HEK293T (cell line): ENCODE results near the gene CELF2.

ENCODE experiments used
- CTCF ChIA-PET: fragments of 350-600 bp; formaldehyde crosslinking; extraction: SDS; loops from one replicate; lab custom pipeline; 2021; ENCODE audit warnings: antibody characterized with exemption, inconsistent platforms; lab: Yijun Ruan, JAX
- POLR2A ChIA-PET: fragments of 350-600 bp; formaldehyde crosslinking; extraction: SDS; loops from one replicate; lab custom pipeline; 2020; ENCODE audit warnings: antibody characterized with exemption, inconsistent platforms; lab: Yijun Ruan, JAX
- DNase-seq: peaks from one replicate; pipeline ENCODE4 v3.0.0; 2012; ENCODE audit warnings: mixed read lengths; ENCODE audit errors: extremely low spot score
- ARNT ChIP-seq: fragments of 450-650 bp; IDR thresholded peaks from 2 replicates; pipeline ENCODE4 v1.6.1; 2017; ENCODE audit warnings: mild to moderate bottlenecking
- BHLHE40 ChIP-seq: fragments of 450-650 bp; IDR thresholded peaks from 2 replicates; pipeline ENCODE4 v1.6.1; 2016; ENCODE audit warnings: mild to moderate bottlenecking, moderate library complexity, borderline replicate concordance
- CTBP1 ChIP-seq: fragments of 450-650 bp; IDR thresholded peaks from 2 replicates; pipeline ENCODE4 v1.6.1; 2016; ENCODE audit warnings: borderline replicate concordance
- ELF4 ChIP-seq: fragments of 450-650 bp; IDR thresholded peaks from 2 replicates; pipeline ENCODE4 v1.6.1; 2017; ENCODE audit warnings: antibody characterized with exemption
- FOXA1 ChIP-seq: fragments of 450-650 bp; IDR thresholded peaks from 2 replicates; pipeline ENCODE4 v1.6.1; 2016; ENCODE audit warnings: mild to moderate bottlenecking
- FOXK2 ChIP-seq: fragments of 450-650 bp; IDR thresholded peaks from 2 replicates; pipeline ENCODE4 v1.6.1; 2016; ENCODE audit warnings: mild to moderate bottlenecking
- FOXM1 ChIP-seq: fragments of 450-650 bp; IDR thresholded peaks from 2 replicates; pipeline ENCODE4 v1.6.1; 2017; ENCODE audit warnings: mild to moderate bottlenecking, borderline replicate concordance
- HDGF ChIP-seq: fragments of 450-650 bp; IDR thresholded peaks from 2 replicates; pipeline ENCODE4 v1.6.1; 2017; ENCODE audit warnings: antibody characterized with exemption, borderline replicate concordance
- L3MBTL2 ChIP-seq: fragments of 450-650 bp; conservative IDR thresholded peaks from 2 replicates; pipeline ENCODE4 v1.6.1; 2016; ENCODE audit warnings: mild to moderate bottlenecking
- LEF1 ChIP-seq: fragments of 450-650 bp; IDR thresholded peaks from 2 replicates; pipeline ENCODE4 v1.6.1; 2017; ENCODE audit warnings: mild to moderate bottlenecking, borderline replicate concordance
- NFRKB ChIP-seq: fragments of 450-650 bp; IDR thresholded peaks from 2 replicates; pipeline ENCODE4 v1.6.1; 2016; ENCODE audit warnings: mild to moderate bottlenecking, moderate library complexity
- PKNOX1 ChIP-seq: fragments of 450-650 bp; IDR thresholded peaks from 2 replicates; pipeline ENCODE4 v1.6.1; 2016
- SP1 ChIP-seq: fragments of 450-650 bp; IDR thresholded peaks from 2 replicates; pipeline ENCODE4 v1.6.1; 2017
- SUZ12 ChIP-seq: fragments of 450-650 bp; IDR thresholded peaks from 2 replicates; pipeline ENCODE4 v1.6.1; 2016; ENCODE audit warnings: mild to moderate bottlenecking
- TARDBP ChIP-seq: fragments of 450-650 bp; IDR thresholded peaks from 2 replicates; pipeline ENCODE4 v1.6.1; 2016
- ZNF384 ChIP-seq: fragments of 450-650 bp; IDR thresholded peaks from 2 replicates; pipeline ENCODE4 v1.6.1; 2016

The CELF2 gene

DNA sequence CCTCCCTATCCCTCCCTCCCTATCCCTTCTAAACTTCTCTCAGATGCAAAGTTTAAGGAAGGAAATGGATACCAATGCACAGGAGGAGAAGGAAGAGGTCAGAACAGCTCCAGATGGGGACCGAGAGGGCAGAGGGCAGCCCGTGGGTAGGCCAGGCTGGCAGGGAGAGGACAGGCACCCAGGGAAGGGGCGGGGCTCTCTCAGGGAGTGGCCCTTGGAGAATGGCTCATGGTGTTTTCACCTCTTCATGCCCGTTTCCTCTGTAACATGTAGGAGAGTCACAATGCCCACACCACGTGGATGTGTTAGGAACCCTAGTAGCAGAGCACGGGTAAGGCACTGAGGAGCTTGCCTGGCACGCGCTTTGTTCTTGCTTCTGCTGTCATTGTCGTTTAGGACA lies 264.5 kb downstream of the CELF2 start:
- TF ChIP-seq FOXK2, result no peak
- TF ChIP-seq SUZ12, result no peak
- TF ChIP-seq LEF1, result no peak
- no peak for DNase-seq
- ChIA-PET POLR2A (no interaction called here), CTCF (no interaction called here)

- no peak for TF ChIP-seq ARNT
- no peak for TF ChIP-seq PKNOX1
- TF ChIP-seq HDGF, result no peak
- TF ChIP-seq SP1, result no peak
- ChIA-PET CTCF (no interaction called here), POLR2A (no interaction called here)
- DNase-seq, result no peak
Observed at GRCh38 chr10:11282661-11283060, 265.0 kb downstream of the CELF2 start.

GRCh38 chr10:11284291-11285085 lies 266.8 kb downstream of the CELF2 start:
- DNase-seq, result no peak
- POLR2A ChIA-PET, result no interaction called here
- no peak for TF ChIP-seq FOXA1
- no peak for TF ChIP-seq ARNT
- TF ChIP-seq NFRKB, result no peak
- TF ChIP-seq L3MBTL2, result no peak
- no peak for TF ChIP-seq ZNF384
- no peak for TF ChIP-seq CTBP1
- no peak for TF ChIP-seq ELF4
- no peak for TF ChIP-seq HDGF
- TF ChIP-seq LEF1, result no peak
- TF ChIP-seq BHLHE40, result no peak
- TF ChIP-seq FOXM1, result no peak
- no peak for TF ChIP-seq SP1
- no peak for TF ChIP-seq TARDBP
- TF ChIP-seq PKNOX1, result no peak
- no peak for TF ChIP-seq SUZ12
- no peak for TF ChIP-seq FOXK2
- CTCF ChIA-PET, result no interaction called here

GRCh38 chr10:11285171-11285570 lies 267.5 kb downstream of the CELF2 start:
- DNase-seq, result no peak
- ChIA-PET CTCF (no interaction called here), POLR2A (no interaction called here)
- no peak for TF ChIP-seq FOXM1
- TF ChIP-seq ZNF384, result no peak
- TF ChIP-seq FOXK2, result no peak
- TF ChIP-seq FOXA1, result no peak
- TF ChIP-seq SP1, result no peak
- TF ChIP-seq PKNOX1, result no peak
- TF ChIP-seq CTBP1, result no peak
- TF ChIP-seq SUZ12, result no peak
- no peak for TF ChIP-seq BHLHE40
- no peak for TF ChIP-seq NFRKB

DNA sequence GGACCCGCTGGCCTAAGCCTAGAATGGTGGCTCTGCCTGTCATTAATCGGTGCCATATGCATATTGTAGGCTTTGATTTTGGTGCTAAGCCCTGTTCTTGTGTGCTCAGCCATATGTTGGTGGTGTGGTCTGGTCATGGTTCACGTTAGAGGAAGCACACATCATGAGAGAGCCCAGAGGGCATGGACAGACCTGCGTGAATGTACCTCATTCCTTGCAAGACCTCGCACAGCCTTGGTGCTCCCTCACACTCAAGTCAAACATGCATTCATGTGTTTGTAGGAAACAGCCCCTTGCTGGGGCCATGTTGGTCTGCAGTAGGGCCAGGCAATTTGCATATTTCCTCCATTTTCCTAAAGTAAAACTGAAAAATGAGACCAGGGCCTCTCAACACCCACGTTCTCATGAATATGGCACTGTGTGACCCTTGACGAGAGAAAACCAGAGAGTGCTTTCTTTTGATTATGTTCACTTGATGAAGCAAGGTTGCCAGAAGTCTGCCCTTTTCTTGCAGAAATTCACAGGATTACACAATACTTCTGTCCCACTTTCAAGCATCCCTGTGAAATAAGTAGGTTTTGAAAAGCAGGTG lies 268.7 kb downstream of the CELF2 start:
- TF ChIP-seq NFRKB (no peak), FOXM1 (no peak), FOXK2 (no peak), CTBP1 (no peak), SP1 (no peak), PKNOX1 (no peak)
- ChIA-PET CTCF (no interaction called here), POLR2A (no interaction called here)
- no peak for DNase-seq

DNA sequence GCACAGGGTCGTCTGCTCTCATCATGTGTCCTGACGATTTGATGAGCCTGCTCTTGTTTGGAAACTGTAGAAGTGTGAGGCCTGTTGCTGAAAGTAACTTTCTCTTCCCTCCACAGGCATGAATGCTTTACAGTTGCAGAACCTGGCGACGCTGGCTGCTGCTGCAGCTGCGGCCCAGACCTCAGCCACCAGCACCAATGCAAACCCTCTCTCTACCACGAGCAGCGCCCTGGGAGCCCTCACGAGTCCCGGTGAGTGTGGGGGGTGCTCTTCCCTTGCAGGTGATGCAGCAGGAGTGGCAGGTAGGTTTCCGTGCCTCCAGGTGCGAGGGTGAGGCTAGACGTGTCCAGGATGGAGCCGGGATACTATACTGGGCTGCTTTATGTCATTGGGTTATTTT lies 270.6 kb downstream of the CELF2 start:
- ChIA-PET CTCF (no interaction called here), POLR2A (no interaction called here)
- DNase-seq, result no peak
- no peak for TF ChIP-seq PKNOX1
- TF ChIP-seq ZNF384, result no peak
- no peak for TF ChIP-seq LEF1
